Smooth muscle cell (in vitro differentiated cells): ENCODE data around the gene KRTAP5-1. TPM values are rescaled to one million over a fixed set of nuclear protein-coding genes. Genes with fewer than 3 reads are reported as not detected.

Experiments used
- DNase-seq: peaks from one replicate; lab custom pipeline; 2025; ENCODE audit not compliant: unreplicated experiment; lab: John Stamatoyannopoulos, UW
- H2AFZ ChIP-seq: fragments of 200-600 bp; sonication (generic); 2 replicates; pipeline ENCODE4 v1.6.0; 2016; ENCODE audit warnings: antibody characterized with exemption, low read depth, mild to moderate bottlenecking
- H3F3A ChIP-seq: fragments of 200-600 bp; sonication (generic); 2 replicates; pipeline ENCODE4 v1.6.0; 2017; ENCODE audit warnings: antibody characterized with exemption, low read depth
- H3K27ac ChIP-seq: fragments of 200-600 bp; sonication (generic); 2 replicates; pipeline ENCODE4 v1.5.1; 2016; ENCODE audit warnings: low read depth, mild to moderate bottlenecking
- H3K27me3 ChIP-seq: fragments of 200-600 bp; sonication (generic); 2 replicates; pipeline ENCODE4 v1.6.1; 2016; ENCODE audit warnings: low read depth, mild to moderate bottlenecking
- H3K36me3 ChIP-seq: fragments of 200-600 bp; sonication (generic); 2 replicates; pipeline ENCODE4 v1.5.1; 2016; ENCODE audit warnings: low read depth
- H3K4me1 ChIP-seq: fragments of 200-600 bp; sonication (generic); 2 replicates; pipeline ENCODE4 v1.5.1; 2016; ENCODE audit warnings: low read depth
- H3K4me2 ChIP-seq: fragments of 200-600 bp; sonication (generic); 2 replicates; pipeline ENCODE4 v1.6.0; 2016; ENCODE audit warnings: mild to moderate bottlenecking
- H3K4me3 ChIP-seq: fragments of 200-600 bp; sonication (generic); 2 replicates; pipeline ENCODE4 v1.5.1; 2016; ENCODE audit warnings: mild to moderate bottlenecking
- H3K79me2 ChIP-seq: fragments of 200-600 bp; sonication (generic); 2 replicates; pipeline ENCODE4 v1.6.0; 2016; ENCODE audit warnings: low read depth, mild to moderate bottlenecking
- H3K9ac ChIP-seq: fragments of 200-600 bp; sonication (generic); 2 replicates; pipeline ENCODE4 v1.6.0; 2016; ENCODE audit warnings: low read depth
- H3K9me3 ChIP-seq: fragments of 200-600 bp; sonication (generic); replicated peaks from 2 replicates; pipeline ENCODE4 v1.5.1; 2016; ENCODE audit warnings: low read depth
- H4K20me1 ChIP-seq: fragments of 200-600 bp; sonication (generic); 2 replicates; pipeline ENCODE4 v1.6.0; 2016; ENCODE audit warnings: low read depth
- WGBS: methylation state at CpG from one replicate; pipeline ENCODE4 v1.1.7; 2016; ENCODE audit warnings: low lambda C conversion rate; 5-methylcytosine and 5-hydroxymethylcytosine counted together
- polyA plus RNA-seq: library from polyadenylated mRNA; unstranded; fragments of >200 nt; fragmentation: Nextera tagmentation; extraction: Ambion mirVana; gene quantifications from 2 replicates; pipeline ENCODE4 v1.2.1, GENCODE V29; 2016
- total RNA-seq: library from RNA; depleted of rRNA; stranded (reverse); fragments of >200 nt; gene quantifications from 2 replicates; pipeline ENCODE4 v1.2.3, GENCODE V29; 2014
- TF ChIP-seq, protein P1 (sequence below): fragments of 200-600 bp; sonication (generic); IDR thresholded peaks from 2 replicates; pipeline ENCODE4 v1.5.1; 2017; ENCODE audit warnings: borderline replicate concordance, mild to moderate bottlenecking, antibody characterized with exemption; ENCODE audit not compliant: insufficient read depth, poor library complexity, severe bottlenecking

Gene KRTAP5-1
- total and polyA plus RNA-seq, 2 experiments from 2014 or later = not detected

DNA sequence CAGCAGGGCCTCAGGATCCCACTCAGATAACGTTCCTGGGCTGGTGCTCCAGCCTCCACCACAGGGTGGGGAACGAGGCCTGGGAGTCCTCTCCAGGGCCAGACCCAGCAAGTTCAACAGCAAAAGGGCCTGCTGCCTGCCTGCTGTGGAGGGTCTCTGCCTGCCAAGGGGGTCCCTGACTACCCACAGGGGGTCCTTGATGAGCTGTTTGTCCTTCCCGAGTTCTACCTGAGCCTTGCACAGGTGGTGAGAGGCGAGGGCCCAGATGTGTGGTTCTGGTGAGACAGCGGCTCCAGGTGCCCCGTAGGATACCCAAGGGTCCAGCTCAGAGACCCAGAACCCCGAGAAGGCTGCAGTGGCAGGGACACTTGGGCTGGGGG is 17.4 kb downstream of the KRTAP5-1 start:
- Histone ChIP-seq H3K27ac (no peak overlapping the region), H2AFZ (no peak overlapping the region), H3K9me3 (no peaks in the 10 kb centered on the region), H3K79me2 (peaks cover 6% of the 10 kb centered on the region), H3K4me2 (no peak overlapping the region), H3K36me3 (no peaks in the 10 kb centered on the region), H3K9ac (no peak overlapping the region), H3F3A (no peaks in the 10 kb centered on the region), H3K27me3 (peaks cover 4% of the 10 kb centered on the region), H3K4me1 (no peaks in the 10 kb centered on the region), H3K4me3 (no peak overlapping the region), H4K20me1 (peaks cover 84% of the 10 kb centered on the region)
- TF ChIP-seq, protein P1, sequence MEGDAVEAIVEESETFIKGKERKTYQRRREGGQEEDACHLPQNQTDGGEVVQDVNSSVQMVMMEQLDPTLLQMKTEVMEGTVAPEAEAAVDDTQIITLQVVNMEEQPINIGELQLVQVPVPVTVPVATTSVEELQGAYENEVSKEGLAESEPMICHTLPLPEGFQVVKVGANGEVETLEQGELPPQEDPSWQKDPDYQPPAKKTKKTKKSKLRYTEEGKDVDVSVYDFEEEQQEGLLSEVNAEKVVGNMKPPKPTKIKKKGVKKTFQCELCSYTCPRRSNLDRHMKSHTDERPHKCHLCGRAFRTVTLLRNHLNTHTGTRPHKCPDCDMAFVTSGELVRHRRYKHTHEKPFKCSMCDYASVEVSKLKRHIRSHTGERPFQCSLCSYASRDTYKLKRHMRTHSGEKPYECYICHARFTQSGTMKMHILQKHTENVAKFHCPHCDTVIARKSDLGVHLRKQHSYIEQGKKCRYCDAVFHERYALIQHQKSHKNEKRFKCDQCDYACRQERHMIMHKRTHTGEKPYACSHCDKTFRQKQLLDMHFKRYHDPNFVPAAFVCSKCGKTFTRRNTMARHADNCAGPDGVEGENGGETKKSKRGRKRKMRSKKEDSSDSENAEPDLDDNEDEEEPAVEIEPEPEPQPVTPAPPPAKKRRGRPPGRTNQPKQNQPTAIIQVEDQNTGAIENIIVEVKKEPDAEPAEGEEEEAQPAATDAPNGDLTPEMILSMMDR = no peak
- no peak for DNase-seq
- WGBS = 84% methylated on average over 7 of the region's 7 CpGs

DNA sequence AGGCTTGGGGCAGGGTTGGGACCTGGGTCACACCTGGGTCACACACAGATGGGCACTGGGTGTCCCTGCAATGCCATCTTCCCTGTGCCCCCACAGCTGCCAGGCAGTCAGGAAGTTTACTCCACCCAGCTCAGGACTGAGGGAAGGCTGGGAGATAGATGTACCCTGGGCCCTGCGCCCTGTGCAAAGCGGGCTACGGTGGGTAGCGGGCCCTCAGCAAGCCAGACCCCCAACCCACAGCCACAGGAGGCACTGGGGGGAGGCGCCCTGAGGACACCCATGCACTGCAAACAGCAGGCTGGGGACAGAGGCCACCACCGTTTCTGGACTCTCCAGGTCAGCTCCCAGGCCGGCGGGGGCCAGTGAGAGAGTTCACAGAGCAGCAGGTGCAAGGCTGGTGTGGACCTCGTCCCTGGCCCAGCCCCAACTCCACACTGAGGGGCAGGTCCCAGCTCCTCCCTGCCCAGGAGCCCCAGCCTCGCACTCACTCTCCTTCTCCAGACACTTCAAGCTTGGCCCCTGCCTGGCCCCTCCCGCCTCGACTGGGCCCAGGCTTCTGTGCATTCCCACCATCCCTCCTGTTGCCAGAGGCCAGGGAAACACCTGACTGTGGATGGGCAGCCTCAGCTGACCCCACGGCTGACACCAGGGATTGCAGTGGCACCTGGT is 17.9 kb downstream of the KRTAP5-1 start:
- Histone ChIP-seq H3K27ac (no peak overlapping the region), H4K20me1 (peaks cover 90% of the 10 kb centered on the region), H3K4me2 (no peak overlapping the region), H3K4me1 (no peaks in the 10 kb centered on the region), H3K36me3 (no peaks in the 10 kb centered on the region), H3K27me3 (no peaks in the 10 kb centered on the region), H3K9ac (no peak overlapping the region), H3K4me3 (no peak overlapping the region), H2AFZ (no peak overlapping the region), H3K79me2 (peaks cover 6% of the 10 kb centered on the region), H3F3A (no peaks in the 10 kb centered on the region), H3K9me3 (no peaks in the 10 kb centered on the region)
- no peak for DNase-seq
- 82% methylated on average over 13 of the region's 13 CpGs for WGBS
- TF ChIP-seq, protein P1 = no peak

DNA sequence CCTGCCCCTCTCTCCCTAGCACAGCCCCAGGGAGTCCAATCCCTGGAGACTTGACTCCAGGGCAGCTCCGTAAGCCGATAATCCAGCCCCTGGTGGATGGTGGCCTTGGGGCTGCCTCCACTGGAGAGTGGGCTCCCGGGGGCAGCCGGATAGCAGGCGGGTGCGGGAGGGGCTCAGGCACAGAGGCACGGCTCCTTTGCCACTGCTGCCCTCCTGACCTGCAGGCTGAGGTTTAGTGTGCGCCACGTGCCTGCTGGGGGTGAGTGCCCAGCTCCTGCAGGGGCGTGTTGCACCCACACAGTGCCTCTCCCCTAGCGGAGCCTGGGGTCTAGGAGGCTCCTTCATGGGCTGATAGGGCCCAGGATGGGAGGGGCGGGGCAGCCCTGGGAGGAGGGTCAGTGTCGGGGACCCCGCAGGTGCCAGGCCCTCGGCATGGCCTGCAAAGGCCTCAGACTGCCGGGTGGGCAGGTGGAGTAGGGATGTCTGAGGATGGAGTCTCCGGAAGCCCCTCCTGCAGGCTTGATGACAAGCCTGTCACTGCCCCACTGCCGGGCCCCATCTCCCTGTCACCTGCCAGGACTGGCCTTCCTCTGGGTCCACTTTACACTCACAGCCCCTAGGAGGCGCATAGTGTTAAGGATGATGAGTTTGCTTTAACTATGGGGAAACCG is 18.6 kb downstream of the KRTAP5-1 start:
- no peak for DNase-seq
- no peaks in the 10 kb centered on the region for H3K27me3 ChIP-seq
- H3K4me1 ChIP-seq = no peaks in the 10 kb centered on the region
- H3K9me3 ChIP-seq = no peaks in the 10 kb centered on the region
- peaks cover 6% of the 10 kb centered on the region for H3K79me2 ChIP-seq
- no peak overlapping the region for H3K4me2 ChIP-seq
- no peaks in the 10 kb centered on the region for H3F3A ChIP-seq
- H3K4me3 ChIP-seq = no peak overlapping the region
- H3K9ac ChIP-seq = no peak overlapping the region
- no peak overlapping the region for H2AFZ ChIP-seq
- TF ChIP-seq, protein P1 = no peak
- 86% methylated on average over 19 of the region's 20 CpGs for WGBS
- peaks cover 96% of the 10 kb centered on the region for H4K20me1 ChIP-seq
- no peaks in the 10 kb centered on the region for H3K36me3 ChIP-seq
- no peak overlapping the region for H3K27ac ChIP-seq

DNA sequence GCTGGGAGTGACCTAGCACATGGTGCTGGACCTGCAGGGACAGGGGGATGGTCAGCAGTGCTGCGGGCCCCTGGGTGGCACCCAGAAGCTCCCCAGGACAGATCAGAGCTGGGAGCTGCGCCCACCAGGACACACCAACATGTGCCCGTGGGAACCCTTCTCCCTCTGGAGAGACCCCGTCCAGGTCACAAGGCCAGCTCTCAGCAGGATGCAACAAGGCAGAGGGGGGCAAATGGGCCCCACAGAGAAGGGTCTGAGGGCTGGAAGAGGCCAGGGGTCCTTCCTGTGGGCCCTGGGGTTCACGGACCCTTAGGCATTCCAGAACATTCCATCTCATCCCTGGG is 19.2 kb downstream of the KRTAP5-1 start:
- TF ChIP-seq, protein P1 = no peak
- Histone ChIP-seq H3K27me3 (no peaks in the 10 kb centered on the region), H3K36me3 (no peaks in the 10 kb centered on the region), H3K4me3 (no peak overlapping the region), H4K20me1 (peaks cover 100% of the 10 kb centered on the region), H3K4me2 (no peak overlapping the region), H3F3A (no peaks in the 10 kb centered on the region), H3K79me2 (peaks cover under 1% of the 10 kb centered on the region), H3K4me1 (no peaks in the 10 kb centered on the region), H3K9me3 (no peaks in the 10 kb centered on the region), H3K27ac (no peak overlapping the region), H3K9ac (no peak overlapping the region), H2AFZ (no peak overlapping the region)
- no peak for DNase-seq
- whole genome bisulfite sequencing = 98% methylated on average over 5 of the region's 5 CpGs
